GM19455 (cell line): Measurements from ENCODE around the gene PAWR.
"Not testable (repeated sequence)": the region's sequence is repeated elsewhere in the genome, so short reads cannot be mapped to it uniquely, and the experiment has no call there.

Source experiments
- ATAC-seq: cut with Tn5 transposase; IDR thresholded peaks from one replicate; pipeline ENCODE4 v1.9.1; 2021; ENCODE audit not compliant: unreplicated experiment

The PAWR gene

DNA sequence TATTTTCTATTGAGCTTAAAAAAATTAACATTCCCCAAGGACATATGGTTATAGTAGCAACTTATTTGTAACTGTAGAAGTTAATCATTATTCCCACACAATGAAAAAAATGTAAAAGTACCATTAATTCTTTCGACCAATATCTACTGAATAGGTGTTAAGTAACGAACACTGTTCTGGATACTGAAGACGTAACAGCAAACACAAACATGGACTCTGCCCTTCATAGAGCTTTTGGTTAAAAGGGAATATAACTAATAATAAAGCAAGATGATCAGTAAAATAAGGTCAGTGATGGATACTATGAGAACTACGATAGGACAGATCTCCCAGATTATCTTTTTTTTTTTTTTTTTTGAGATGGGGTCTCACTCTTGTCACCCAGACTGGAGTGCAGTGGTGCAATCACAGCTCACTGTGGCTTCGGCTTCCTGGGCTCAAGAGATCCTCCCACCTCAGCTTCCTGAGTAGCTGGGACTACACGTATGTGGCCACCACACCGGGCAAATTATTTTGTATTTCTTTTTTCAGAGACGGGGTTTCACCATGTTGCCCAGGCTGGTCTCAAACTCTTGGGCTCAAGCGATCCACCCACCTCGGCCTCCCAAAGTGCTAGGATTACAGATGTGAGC, 93.9 kb downstream of the PAWR start:
- ATAC-seq = no peak

DNA sequence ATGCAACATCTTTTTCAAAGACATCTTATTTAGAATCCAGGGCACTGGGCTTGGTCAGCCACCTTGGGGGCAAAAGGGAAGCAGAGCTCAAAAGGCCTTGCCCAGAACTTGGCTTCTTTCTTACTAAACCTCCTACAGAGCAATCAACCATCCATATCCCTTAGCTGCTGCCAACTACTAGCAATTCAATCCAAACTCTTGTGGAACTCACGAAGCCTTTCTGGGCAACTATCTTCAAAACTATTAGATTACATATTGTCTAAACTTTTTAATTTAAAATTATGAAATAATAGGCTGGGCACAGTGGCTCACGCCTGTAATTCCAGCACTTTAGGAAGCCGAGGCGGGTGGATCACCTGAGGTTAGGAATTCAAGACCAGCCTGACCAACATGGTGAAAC, 95.5 kb downstream of the PAWR start:
- no peak for ATAC-seq

DNA sequence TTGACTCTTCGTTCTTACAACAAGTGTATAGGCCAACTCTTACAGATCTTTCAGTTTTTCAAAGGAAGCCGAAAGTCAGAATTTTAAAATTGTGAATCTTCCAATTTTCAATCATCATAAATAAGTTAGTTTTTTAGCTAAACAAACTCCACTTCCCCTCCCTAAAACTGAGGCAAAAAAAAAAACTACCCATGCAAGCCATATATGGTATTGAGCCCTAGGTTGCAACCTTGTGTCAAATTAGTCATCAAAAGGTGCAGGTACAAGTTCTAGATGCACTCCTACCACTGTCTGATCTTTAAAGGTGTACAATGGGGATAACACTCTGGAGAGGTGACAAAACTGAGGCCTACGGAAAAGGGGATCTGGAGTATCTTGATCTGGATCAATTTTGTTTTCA, 97.9 kb downstream of the PAWR start:
- no peak for ATAC-seq

DNA sequence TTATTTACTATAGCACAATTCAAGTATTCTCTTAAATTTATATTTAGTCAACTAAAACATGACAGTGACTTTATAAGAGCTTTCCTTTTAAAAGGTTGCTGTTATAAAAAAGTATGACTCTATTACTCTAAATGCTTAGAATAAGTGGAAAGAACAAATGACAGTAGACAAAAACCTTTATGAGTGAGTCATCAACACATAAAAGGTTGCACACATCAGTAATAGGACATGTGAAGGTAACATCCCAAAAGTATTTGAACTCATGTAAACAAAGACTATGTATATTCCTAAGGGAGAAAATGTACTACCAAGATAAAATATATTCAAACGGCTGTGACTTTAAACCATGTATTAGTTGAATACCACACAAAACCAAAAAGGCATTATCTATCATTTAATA, 98.8 kb downstream of the PAWR start:
- ATAC-seq = no peak

DNA sequence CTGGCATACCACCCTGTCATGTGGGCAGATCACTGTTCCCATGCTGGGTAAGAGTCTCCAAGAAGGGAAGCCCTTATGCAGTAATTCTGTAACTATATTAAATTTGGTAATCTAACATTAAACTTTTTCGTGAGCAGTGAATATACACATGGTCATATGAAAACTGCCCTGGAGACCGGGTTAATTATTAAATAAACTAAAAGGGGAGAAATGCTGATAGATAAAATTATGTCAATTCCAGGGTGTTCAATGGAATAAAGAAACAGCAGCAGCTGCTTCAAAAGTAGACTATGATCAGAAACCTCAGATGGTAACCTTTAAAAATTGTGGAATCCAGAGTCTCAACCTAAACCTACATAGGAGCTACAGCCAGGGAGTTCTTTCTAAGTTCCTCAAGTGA, 100.0 kb downstream of the PAWR start:
- no peak for ATAC-seq

DNA sequence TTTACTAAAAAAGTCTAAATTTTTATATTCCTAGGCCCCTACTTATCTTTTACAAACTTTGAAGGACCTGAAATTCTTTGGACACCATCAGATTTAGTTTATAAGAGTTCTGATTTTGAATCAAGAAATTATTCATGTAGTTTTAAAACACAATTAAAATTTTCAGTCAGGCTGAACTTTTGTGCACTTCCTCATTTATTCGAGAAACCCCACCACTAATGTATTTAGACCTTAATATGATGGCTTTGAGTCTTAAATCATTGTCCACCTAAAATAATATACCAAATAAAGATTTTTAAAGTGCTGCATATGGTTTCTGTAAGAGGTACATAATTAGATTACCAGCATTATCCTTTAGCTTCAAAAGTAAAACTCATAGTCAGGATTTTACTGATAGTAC, 103.4 kb downstream of the PAWR start:
- no peak for ATAC-seq

DNA sequence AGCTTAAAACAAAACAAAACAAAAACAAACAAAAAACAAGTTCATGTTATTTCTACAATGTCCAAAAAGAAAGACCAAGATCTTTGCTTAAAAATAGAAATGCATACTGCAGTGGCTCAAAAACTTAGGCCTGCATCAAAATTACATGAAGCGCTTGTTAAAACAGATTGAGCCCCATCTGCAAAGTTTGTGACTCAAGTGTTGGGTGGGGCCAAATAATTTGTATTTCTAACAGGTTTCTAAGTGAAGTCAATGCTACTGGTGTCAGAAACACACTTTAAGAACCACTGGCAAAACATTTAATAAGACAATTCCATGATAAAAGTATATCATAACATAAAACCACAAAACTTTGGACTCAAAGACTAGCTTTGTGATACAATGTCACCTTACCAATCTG, 105.6 kb downstream of the PAWR start:
- ATAC-seq = no peak

DNA sequence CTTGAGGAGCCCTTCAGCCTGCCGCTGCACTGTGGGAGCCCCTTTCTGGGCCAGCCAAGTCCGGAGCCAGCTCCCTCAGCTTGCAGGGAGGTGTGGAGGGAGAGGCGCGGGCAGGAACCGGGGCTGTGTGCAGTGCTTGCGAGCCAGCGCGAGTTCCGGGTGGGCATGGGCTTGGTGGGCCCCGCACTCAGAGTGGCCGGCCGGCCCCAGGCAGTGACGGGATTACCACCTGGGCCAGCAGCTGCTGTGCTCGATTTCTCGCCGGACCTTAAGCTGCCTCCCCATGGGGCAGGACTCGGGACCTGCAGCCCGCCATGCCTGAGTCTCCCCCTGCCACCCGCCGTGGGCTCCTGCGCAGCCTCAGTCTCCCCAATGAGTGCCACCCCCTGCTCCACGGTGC, 116.9 kb downstream of the PAWR start:
- ATAC-seq = no peak

DNA sequence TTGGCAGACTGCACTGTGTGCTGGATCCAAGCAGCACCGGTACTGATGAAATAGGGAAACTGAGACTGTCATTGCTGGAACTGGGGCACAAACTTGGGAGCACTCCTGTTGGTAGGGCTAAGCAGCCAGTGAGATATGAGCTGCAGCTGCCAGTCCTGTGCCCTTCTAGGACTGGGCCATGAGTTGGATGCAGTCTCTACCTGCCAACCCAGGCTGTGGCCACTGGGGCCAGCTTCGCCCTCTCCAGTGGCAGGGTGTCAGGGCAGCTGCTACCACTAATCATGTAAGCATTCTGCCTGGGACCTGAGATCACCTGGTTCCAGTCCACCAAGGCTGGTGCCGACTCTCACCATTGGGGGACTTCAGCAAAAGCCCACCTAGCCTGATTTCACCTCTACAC, 121.1 kb downstream of the PAWR start:
- no peak for ATAC-seq

DNA sequence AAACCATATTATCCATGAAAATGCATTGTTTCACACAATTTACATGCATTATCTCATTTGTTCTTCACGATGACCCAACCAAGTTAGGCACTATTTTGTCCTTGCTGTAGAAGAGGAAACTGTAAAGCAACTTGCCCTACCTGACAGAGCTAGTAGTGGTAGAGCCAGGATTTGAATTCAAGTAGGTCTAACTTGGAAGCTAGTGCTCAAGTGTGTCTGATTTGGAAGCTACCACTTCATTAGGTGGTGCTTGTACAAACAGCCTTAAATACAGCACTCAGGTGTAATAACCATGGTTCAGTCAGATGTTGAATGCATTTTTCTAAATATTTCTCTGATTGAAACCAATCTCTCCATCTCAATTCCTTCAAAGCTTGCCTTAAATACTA, 123.6 kb downstream of the PAWR start:
- no peak for ATAC-seq

DNA sequence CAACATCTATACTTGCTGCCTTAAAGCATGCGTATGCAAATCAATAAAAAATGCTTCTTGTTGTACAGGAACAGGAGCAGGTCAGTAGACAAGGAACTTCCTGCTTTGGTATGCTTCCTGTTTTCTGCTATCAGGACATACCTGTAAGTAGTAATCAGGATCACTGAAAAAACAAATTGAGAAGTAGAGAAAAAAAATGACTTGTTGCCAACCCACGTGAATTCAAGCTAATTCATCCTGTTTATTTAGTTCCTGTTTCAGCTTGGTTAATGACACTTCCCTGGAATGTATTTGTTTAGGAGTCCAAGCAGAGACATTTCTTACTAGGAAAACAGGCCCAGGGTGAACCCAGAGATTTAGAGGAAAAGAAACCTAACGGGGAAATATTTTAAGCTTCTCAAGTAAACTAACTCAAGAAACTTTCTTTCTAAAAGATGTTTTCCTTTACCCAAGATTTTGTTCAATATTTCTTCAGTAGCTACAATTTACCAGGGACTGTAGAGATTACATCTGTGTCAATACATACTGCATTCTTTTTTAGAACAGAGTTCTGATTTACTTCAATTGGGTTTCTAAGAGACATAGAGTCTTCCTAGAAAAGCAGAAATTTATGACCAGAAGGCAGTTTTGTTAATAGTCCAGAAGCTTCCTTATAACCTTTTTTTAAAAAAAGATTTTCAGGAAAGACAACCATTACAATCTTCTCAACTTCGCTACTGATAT, 124.2 kb downstream of the PAWR start:
- no peak for ATAC-seq

DNA sequence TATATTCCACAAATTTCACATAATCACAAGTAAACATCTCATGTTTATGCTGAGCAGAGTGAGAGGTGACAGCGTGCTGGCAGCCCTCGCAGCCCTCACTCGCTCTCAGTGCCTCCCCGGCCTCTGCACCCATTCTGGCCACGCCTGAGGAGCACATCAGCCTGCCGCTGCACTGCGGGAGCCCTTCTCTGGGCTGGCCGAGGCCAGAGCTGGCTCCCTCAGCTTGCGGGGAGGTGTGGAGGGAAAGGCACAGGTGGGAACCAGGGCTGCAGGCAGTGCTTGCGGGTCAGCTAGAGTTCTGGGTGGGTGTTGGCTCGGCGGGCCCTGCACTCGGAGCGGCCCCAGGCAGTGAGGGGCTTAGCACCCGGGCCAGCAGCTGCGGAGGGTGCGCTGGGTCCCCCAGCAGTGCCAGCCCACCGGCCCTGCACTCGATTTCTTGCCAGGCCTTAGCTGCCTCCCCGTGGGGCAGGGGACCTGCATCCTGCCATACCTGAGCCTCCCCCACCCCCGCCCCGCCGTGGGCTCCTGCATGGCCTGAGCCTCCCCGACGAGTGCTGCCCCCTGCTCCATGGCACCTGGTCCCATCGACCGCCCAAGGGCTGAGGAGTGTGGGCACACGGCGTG, 125.9 kb downstream of the PAWR start:
- not testable (repeated sequence) for ATAC-seq

DNA sequence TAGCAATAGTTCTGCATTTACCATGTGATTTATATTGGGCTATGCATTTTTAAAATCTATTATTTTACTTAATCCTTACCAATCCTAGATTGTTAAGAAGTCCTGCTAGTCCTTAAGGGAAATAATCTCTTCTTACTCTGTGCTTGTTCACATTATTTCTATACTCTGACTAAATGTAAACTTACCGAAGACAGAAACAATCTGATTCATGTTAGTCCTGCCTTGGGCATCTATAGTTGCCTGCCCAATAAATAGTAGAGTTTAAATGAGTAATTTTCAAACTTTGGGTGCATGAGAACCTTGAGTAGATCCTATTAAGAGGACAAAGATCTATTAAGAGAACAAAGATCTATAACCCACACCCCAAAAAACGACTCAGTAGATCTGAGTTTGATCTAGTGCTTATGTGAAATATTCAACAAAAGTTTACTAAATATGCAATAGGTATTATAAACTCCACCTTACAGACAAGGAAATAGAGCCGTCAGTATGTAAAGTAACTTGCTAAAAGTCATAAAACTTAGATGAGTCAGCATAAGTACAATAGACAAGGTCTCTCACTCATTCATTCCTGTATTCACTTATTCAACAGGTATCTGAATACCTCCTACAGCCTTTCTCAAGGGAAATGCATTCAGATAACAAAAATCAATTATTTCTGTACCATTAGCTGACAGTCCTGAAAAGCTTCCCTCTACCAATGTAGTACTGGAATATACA, 127.6 kb downstream of the PAWR start:
- no peak for ATAC-seq

DNA sequence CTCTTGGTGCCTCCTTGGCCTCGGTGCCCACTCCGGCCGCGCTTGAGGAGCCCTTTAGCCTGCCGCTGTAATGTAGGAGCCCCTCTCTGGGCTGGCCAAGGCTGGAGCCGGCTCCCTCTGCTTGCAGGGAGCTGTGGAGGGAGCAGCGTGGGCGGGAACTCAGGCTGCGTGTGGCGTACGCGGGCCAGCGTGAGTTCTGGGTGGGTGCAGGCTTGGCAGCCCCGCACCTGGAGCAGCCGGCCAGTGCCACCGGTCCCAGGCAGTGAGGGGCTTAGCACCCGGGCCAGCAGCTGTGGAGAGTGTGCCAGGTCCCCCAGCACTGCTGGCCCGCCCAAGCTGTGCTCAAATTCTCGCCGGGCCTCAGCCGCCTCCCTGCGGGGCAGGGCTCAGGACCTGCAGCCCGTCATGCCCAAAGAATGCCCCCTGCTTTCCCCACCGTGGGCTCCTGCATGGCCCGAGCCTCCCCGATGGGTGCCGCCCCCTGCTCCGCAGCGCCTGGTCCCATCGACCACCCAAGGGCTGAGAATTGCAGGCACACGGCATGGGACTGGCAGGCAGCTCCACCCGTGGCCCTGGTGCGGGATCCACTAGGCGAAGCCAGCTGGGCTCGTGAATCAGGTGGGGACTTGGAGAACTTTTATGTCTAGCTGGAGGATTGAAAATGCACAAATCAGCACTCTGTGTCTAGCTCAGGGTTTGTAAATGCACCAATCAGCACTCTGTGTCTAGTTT, 129.2 kb downstream of the PAWR start:
- no peak for ATAC-seq

DNA sequence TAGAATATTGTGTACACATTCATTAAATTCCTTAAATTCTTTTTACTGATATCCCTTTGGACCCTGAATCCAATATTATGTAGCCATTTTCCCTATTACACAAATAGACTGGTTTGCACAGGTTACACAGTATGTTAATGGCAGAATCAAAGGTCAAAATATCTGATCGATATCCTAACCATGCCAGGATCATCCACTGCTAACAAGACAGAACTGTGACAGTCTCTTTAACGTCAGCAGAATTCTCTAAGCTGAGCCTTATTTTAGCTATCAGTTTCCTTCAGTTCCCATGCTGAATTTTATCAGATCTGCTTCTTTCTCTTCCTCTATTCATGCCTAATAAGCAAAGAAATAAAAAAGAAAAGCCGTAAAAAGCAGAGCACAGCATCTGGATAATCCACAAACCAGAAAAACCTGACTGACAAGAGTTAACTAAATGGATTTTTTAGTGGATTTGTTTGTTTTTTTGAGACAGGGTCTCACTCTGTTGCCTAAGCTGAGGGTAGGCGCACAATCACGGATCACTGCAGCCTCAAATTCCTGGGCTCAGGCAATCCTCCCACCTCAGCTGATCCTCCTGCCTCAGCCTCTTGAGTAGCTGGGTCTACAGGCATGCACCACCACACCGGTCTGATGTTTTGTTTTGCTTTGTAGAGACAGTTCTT, 130.4 kb downstream of the PAWR start:
- ATAC-seq = no peak

DNA sequence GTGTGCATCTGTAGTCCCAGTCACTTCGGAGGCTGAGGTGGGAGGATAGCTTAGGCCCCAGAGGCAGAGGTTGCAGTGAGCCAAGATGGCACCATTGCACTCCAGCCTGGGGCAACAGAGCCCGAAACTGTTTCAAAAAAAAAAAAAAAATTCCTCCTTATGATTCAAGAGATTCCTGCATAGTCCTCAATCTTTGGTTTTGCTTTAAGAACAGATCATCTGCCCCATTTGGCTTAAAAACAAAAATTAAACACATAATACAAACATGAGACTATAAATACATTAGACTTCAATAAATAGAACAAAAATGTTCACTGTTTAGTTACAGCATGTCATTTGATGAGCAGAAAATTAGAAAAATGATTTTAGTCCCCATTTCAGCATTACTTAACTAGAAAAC, 131.2 kb downstream of the PAWR start:
- no peak for ATAC-seq

DNA sequence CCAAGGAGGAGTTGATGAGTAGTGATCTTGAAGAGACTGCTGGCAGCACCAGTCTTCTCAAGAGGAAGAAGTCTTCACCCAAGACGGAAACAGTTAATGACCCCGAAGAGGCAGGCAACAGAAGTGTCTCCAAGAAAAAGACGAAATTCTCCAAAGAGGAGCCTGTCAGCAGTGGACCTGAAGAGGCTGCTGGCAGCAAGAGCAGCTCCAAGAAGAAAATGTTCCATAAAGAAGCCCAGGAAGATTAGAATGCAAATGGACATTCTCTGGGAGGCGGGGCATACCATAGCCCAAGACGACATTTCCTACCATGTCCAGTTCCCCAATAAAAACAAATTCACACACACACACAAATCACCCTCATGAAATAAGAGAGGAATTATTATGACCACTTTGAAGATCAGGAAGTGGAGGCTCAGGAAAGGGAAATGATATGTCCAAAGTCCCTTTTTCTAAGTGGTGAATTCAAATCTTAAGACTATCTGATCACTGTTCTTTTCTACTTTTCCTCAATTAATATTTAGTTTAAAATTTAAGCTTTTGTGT, 131.8 kb downstream of the PAWR start:
- ATAC-seq = no peak

DNA sequence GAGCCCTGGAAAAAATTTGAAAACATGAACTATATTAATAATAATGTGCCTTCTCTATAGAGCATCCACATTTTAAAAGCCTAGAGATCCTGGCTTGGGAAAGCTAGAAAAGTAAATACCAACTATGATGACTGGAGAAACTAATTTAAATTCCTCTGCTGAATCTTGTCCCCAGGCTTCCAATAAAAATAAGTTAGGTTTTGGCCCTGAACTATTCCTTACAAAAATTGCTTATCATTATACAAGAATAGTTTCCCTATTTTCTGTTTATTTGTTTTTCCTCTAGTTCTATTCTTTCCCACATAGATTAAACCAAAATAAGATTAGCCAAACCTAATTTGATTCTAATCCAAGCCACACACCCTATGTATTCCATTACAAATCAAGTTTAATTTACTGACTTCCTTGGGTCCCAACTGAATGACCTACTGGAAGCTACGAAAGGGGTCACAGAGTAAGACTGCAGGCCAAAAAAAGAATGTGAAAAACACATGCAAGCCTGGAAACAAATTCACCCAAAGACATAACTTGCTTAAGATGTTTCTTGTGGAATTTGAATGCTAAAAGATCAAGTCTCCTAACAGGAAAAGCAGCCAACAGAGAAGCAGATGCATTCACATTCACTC, 133.0 kb downstream of the PAWR start:
- no peak for ATAC-seq

DNA sequence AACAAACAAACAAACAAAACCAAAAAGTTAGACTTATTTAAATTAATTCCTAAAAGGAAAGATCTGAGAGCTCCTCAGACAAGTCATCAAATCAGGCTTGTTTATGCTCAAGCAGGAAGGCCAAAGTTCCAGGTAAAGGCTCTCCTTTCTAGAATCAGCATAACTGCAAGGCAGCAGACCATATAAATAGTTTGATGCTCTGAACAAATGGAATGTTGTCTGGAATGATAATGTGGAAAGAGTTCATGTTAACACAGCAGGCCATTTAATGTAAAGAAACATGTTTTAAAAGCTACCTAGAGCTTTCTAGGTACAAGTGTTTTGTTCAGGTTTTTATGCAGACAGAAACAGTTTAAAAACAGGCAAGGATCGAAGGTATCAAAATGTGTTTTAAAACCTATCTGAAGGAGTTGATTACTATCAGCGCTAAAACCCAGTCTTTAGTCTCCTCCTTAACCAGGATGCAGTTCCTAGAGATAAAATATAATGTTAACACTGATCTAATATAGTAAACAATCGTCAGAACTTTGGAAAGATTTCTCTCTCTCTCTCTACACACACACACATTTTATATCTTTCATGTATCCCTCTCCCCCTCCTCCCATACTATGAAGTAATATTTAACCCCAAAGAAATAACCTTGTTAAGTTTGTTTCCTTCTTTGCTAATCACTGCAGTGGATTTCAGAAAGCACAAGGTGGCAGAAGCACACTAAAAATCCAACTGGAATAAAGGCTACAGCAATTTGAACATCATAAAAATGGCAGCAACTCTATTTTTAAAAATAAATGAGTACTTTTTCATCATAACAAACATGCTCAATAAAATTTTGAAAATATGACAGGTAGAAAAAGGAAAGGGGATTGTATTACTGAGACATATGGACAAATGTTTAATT, 135.5 kb downstream of the PAWR start:
- no peak for ATAC-seq
